ENCODE measurements around the gene REM1.

DNA sequence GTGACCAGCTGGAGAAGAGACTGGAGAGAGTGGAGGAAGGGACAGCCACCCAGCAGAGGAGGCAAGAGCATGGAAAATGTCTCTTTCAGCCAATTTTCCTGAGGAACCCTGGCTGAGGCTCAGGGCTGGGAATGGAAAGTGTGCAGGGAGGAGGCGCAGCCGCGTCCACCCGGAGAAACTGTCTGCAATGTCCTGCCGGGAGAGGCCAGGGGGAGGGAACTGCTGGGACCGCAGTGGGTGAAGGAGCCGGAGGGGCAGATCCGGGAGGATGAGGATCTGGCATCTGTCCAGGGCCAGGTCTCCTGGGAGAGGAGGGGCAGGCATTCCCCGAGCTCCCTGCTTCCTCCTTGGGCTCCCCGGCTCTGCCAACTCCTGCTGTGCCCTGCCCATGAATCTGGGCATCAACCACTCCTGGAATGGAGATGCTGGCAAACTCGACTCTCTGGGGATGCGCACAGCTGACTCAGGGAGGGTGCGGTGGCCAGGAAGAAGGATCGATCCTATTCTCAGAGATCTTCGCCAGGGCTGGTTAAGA is 21.7 kb downstream of the REM1 start:
- TF ChIP-seq, protein P1, sequence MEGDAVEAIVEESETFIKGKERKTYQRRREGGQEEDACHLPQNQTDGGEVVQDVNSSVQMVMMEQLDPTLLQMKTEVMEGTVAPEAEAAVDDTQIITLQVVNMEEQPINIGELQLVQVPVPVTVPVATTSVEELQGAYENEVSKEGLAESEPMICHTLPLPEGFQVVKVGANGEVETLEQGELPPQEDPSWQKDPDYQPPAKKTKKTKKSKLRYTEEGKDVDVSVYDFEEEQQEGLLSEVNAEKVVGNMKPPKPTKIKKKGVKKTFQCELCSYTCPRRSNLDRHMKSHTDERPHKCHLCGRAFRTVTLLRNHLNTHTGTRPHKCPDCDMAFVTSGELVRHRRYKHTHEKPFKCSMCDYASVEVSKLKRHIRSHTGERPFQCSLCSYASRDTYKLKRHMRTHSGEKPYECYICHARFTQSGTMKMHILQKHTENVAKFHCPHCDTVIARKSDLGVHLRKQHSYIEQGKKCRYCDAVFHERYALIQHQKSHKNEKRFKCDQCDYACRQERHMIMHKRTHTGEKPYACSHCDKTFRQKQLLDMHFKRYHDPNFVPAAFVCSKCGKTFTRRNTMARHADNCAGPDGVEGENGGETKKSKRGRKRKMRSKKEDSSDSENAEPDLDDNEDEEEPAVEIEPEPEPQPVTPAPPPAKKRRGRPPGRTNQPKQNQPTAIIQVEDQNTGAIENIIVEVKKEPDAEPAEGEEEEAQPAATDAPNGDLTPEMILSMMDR (IDR thresholded peaks at IDR 0.05): no peak
- no peak for TF ChIP-seq POLR2A (IDR thresholded peaks at IDR 0.05)

Measured in body of pancreas (tissue), 4 donors.